ENCODE data around the gene SLX4.

The SLX4 gene

DNA sequence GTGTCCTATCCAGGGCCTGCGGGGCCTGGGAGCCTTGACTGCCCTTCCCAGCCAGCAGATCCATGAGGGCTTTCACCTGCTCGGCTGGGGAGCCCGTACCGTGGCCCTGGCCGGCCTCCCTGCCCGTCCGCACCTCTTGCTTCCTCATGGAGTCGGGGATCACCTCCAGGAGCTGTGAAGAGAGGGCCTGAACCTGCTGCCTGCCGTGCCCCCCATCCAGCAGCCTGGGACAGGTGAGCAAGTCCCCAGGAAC, 46.6 kb downstream of the SLX4 start:
- ChIA-PET POLR2A (no interaction called here), CTCF (no interaction called here)
- TF ChIP-seq CTCF (IDR thresholded peaks at IDR 0.05; ENCODE audit: insufficient read depth, low read length, missing control alignments), result no peak
- no peak overlapping the region for H3K4me3 ChIP-seq (ENCODE audit: low read depth, low read length)
- no peak for DNase-seq (ENCODE audit: low read depth, low spot score)

- no peak for TF ChIP-seq CTCF (IDR thresholded peaks at IDR 0.05; ENCODE audit: insufficient read depth, low read length, missing control alignments)
- CTCF ChIA-PET, result no interaction called here
- POLR2A ChIA-PET, result no interaction called here
- no peak overlapping the region for H3K4me3 ChIP-seq (ENCODE audit: low read depth, low read length)
- DNase-seq (ENCODE audit: low read depth, low spot score), result no peak
Observed at GRCh38 chr16:3564130-3564888, 47.1 kb downstream of the SLX4 start.

DNA sequence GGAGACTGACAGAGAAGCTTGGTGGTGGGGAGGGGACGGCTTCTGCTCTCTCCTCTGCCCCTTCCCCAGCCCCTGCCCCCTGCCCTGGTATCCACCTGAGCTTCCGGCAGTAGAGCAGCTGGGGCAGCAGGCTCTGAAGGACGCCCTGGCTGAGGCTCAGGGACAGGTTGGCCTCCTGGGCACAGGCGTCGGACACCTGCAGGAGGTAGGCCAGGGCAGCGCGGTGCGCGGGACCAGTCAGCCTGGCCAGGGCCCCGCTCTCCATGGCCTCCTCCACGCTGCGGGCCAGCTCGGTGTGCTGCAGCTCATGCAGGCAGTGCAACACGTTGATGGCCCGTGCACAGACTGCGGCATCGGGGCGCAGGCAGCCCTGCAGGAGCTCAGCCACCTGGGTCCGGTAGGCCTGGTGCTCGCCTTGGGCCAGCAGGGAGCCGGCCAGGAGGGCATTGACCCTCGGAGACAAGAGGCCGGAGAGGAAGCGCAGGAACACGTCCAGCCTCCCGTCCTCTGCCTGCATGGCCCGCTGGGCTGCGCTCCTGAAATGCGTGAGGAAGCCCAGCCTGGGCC, 48.4 kb downstream of the SLX4 start:
- ChIA-PET CTCF (interaction anchor here (1.1 kb wide), 1 partner anchor 36 kb away, joined by 3 read pairs; no protein-coding TSS in a partner anchor), POLR2A (interaction anchor here (0.9 kb wide), 1 partner anchor 10 kb away, joined by 4 read pairs; no protein-coding TSS in a partner anchor)
- DNase-seq (ENCODE audit: low read depth, low spot score), result no peak

GRCh38 chr16:3561626-3562025, 49.8 kb downstream of the SLX4 start:
- no peak for TF ChIP-seq CTCF (IDR thresholded peaks at IDR 0.05; ENCODE audit: insufficient read depth, low read length, missing control alignments)
- no peak overlapping the region for H3K4me3 ChIP-seq (ENCODE audit: low read depth, low read length)
- CTCF ChIA-PET, result no interaction called here
- DNase-seq (ENCODE audit: low read depth, low spot score), result no peak
- POLR2A ChIA-PET, result no interaction called here

More for the DNA sequence above, 48.4 kb downstream of the SLX4 start:
- TF ChIP-seq CTCF (IDR thresholded peaks at IDR 0.05; ENCODE audit: insufficient read depth, low read length, missing control alignments), result no peak
- no peak overlapping the region for H3K4me3 ChIP-seq (ENCODE audit: low read depth, low read length)

DNA sequence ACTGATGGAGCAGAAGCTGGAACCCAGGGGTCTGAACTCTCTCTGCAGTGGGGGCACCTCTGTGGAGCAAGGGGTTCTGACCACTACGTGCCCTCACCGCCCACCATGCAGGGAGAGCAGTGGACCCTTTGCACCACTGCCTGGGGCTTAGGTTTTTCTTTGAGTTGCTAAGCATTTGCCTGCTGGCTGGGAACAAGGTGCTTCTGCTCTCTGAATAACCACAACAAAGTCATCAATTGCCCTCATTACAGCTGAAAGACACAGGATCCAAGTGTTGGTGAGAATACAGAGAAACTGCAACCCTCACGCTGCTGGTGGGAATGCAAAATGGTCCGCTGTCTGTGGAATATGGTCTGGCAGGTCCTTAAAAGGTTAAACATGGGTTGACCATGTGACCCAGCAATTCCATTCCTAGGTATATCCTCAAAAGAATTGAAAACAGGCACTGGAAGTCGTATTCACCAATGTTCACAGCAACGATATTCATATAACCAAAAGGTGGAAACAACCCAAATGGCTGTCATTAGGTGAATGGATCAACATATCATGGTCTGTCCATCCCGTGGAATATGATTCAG, 57.0 kb downstream of the SLX4 start:
- no peak for DNase-seq (ENCODE audit: low read depth, low spot score)
- no peak overlapping the region for H3K4me3 ChIP-seq (ENCODE audit: low read depth, low read length)
- TF ChIP-seq CTCF (IDR thresholded peaks at IDR 0.05; ENCODE audit: insufficient read depth, low read length, missing control alignments), result no peak
- ChIA-PET POLR2A (no interaction called here), CTCF (interaction anchor here (1.4 kb wide), 1 partner anchor 12 kb away, joined by 3 read pairs; no protein-coding TSS in a partner anchor)

DNA sequence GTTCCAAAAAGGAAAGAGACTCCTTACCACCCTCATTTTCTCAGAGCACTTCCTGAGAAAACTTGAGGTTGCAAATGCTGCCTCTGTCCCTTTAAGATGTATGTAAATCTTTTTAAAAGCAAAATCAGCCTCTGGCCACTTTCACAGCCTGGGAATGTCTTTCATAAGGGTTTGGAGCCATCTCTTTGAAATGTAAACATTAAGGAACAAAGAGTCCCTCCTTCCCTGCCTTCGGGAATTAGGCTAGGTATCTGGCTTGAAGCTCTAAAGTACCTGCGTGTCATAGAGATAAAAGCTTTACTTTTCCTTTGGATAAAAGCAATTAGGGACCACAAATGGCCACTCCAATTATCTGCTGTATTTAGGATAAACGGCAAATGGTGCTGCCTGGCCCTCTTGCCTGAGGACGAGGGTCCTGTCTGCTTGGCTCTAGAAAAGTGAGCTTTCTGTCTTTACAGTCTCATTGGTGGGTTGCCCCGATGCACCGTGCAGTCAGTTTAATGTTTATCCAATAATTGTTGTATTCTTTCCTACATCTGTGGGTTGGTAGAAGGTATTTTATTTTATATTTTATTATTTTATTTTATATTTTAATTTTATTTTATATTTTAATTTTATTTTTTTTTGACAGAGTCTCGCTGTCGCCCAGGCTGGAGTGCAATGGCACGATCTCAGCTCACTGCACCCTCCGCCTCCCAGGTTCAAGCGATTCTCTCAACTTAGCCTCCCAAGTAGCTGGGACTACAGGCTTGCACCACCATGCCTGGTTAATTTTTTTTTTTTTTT, 58.1 kb downstream of the SLX4 start:
- ChIA-PET CTCF (interaction anchor here (1.1 kb wide), 1 partner anchor 25 kb away, joined by 3 read pairs; no protein-coding TSS in a partner anchor), POLR2A (interaction anchor here (0.6 kb wide), 1 partner anchor 9 kb away, joined by 4 read pairs; no protein-coding TSS in a partner anchor)
- no peak for TF ChIP-seq CTCF (IDR thresholded peaks at IDR 0.05; ENCODE audit: insufficient read depth, low read length, missing control alignments)
- no peak for DNase-seq (ENCODE audit: low read depth, low spot score)
- H3K4me3 ChIP-seq (ENCODE audit: low read depth, low read length), result no peak overlapping the region

Measured in AG04449 (cell line).